B cell (primary cell): Measurements from ENCODE around the gene EN1. TPM values are rescaled to one million over a fixed set of nuclear protein-coding genes. Genes with fewer than 3 reads are reported as not detected.

Source experiments
- ATAC-seq: fragments of 200-7000 bp; cut with Tn5 transposase; one replicate; pipeline ENCODE4 v1.10.0; 2021; ENCODE audit warnings: low read depth, mild to moderate bottlenecking, moderate number of reproducible peaks, moderate library complexity
- CTCF ChIA-PET: fragments of 350-600 bp; sonication (Branson Sonifier 250); formaldehyde crosslinking; loops from one replicate; lab custom pipeline; 2021; ENCODE audit warnings: antibody characterized with exemption, inconsistent platforms; lab: Charles Lee
- POLR2A ChIA-PET: fragments of 350-600 bp; sonication (Branson Sonifier 250); formaldehyde crosslinking; loops from one replicate; lab custom pipeline; 2021; ENCODE audit warnings: antibody characterized with exemption; lab: Charles Lee
- DNase-seq: peaks from one replicate; pipeline ENCODE4 v3.0.0; 2013
- H2AFZ ChIP-seq: 2 replicates; pipeline ENCODE4 v1.6.1; 2012; ENCODE audit warnings: mild to moderate bottlenecking, low read depth, low read length; ENCODE audit not compliant: insufficient read depth, poor library complexity, severe bottlenecking
- H3K27ac ChIP-seq, 2 donors: 1 replicate in 1 of 2; 2 replicates in 1 of 2; pipeline ENCODE4 v1.5.1; 2012 to 2013; ENCODE audit warnings: low read length in 2 of 2, mild to moderate bottlenecking in 2 of 2, moderate library complexity in 1 of 2
- H3K27me3 ChIP-seq, 4 experiments: fragments of 200-600 bp in 1 of 4; sonication (generic) in 1 of 4; replicated peaks in 1 of 4; 1 replicate in 2 of 4; 2 replicates in 2 of 4; pipeline versions ENCODE4 v1.6.1 to v1.7.0; 2013 to 2016; ENCODE audit warnings: low read length in 3 of 4, mild to moderate bottlenecking in 2 of 4, mixed read lengths in 1 of 4, moderate library complexity in 1 of 4; ENCODE audit not compliant: insufficient read depth in 4 of 4, control insufficient read depth in 3 of 4; ENCODE audit errors: control extremely low read depth in 1 of 4
- H3K36me3 ChIP-seq, 2 experiments: replicated peaks in 1 of 2; 1 replicate in 1 of 2; 2 replicates in 1 of 2; pipeline versions ENCODE4 v1.6.1 to v1.7.1; 2013; ENCODE audit warnings: low read length in 1 of 2; ENCODE audit not compliant: insufficient read depth in 2 of 2, control insufficient read depth in 1 of 2; ENCODE audit errors: control extremely low read depth in 1 of 2, extremely low read depth in 1 of 2
- H3K4me1 ChIP-seq, 2 donors: fragments of 200-600 bp in 1 of 2; sonication (generic) in 1 of 2; 1 replicate in 1 of 2; 2 replicates in 1 of 2; pipeline versions ENCODE4 v1.5.1 to v1.6.1; 2013 to 2017; ENCODE audit warnings: low read length in 2 of 2; ENCODE audit not compliant: control insufficient read depth in 2 of 2, insufficient read depth in 2 of 2
- H3K4me2 ChIP-seq: replicated peaks from 2 replicates; pipeline ENCODE3; 2012; ENCODE audit warnings: mild to moderate bottlenecking, low read depth, low read length; ENCODE audit not compliant: poor library complexity, severe bottlenecking
- H3K4me3 ChIP-seq, 5 experiments: fragments of 200-600 bp in 1 of 5; sonication (generic) in 1 of 5; 1 replicate in 3 of 5; 2 replicates in 2 of 5; pipeline versions ENCODE4 v1.5.1 to v1.7.0; 2011 to 2016; ENCODE audit warnings: low read length in 4 of 5, mild to moderate bottlenecking in 4 of 5, low read depth in 2 of 5, control low read depth in 1 of 5, moderate library complexity in 1 of 5; ENCODE audit not compliant: insufficient read depth in 1 of 5; ENCODE audit errors: control extremely low read depth in 1 of 5, extremely low read depth in 1 of 5
- H3K79me2 ChIP-seq: fragments of 200-600 bp; sonication (generic); one replicate; pipeline ENCODE4 v1.6.0; 2016; ENCODE audit warnings: low read length; ENCODE audit not compliant: control insufficient read depth, insufficient read depth
- H3K9ac ChIP-seq: fragments of 200-600 bp; sonication (generic); 2 replicates; pipeline ENCODE4 v1.6.1; 2017; ENCODE audit warnings: mild to moderate bottlenecking, low read length, moderate library complexity
- H3K9me3 ChIP-seq, 3 donors: one replicate each; pipeline versions ENCODE4 v1.6.1 to v1.7.1; 2013; ENCODE audit warnings: low read length in 2 of 3; ENCODE audit not compliant: control insufficient read depth in 2 of 3, insufficient read depth in 1 of 3; ENCODE audit errors: control extremely low read depth in 1 of 3
- H4K20me1 ChIP-seq: 2 replicates; pipeline ENCODE4 v1.6.0; 2012; ENCODE audit warnings: mild to moderate bottlenecking, low read length; ENCODE audit not compliant: insufficient read depth, control insufficient read depth, poor library complexity, severe bottlenecking
- H3K27ac Mint-ChIP-seq: one replicate; pipeline ENCODE4 v1.8.0; 2021; ENCODE audit warnings: mixed read lengths
- H3K27me3 Mint-ChIP-seq: one replicate; pipeline ENCODE4 v1.8.0; 2021; ENCODE audit warnings: mixed read lengths
- H3K4me1 Mint-ChIP-seq: one replicate; pipeline ENCODE4 v1.8.0; 2021; ENCODE audit warnings: mixed read lengths
- H3K4me3 Mint-ChIP-seq: one replicate; pipeline ENCODE4 v1.8.0; 2021; ENCODE audit warnings: mixed read lengths
- H3K9me3 Mint-ChIP-seq: one replicate; pipeline ENCODE4 v1.8.0; 2022; ENCODE audit warnings: mixed read lengths; ENCODE audit not compliant: insufficient read depth
- EZH2 ChIP-seq: IDR thresholded peaks from 2 replicates; pipeline ENCODE4 v1.6.1; 2012; ENCODE audit warnings: borderline replicate concordance, low read depth, mild to moderate bottlenecking, moderate library complexity, low read length; ENCODE audit not compliant: insufficient read depth, poor library complexity, severe bottlenecking
- WGBS: methylation state at CpG from one replicate; pipeline ENCODE4 v1.1.5; 2013; ENCODE audit warnings: missing lambda C conversion rate; ENCODE audit not compliant: insufficient coverage; 5-methylcytosine and 5-hydroxymethylcytosine counted together
- intact Hi-C: fragments of 100-400 bp; cut with micrococcal nuclease; formaldehyde crosslinking; loops from one replicate; pipeline ENCODE4 v1.10.0; 2022
- polyA plus RNA-seq: library from polyadenylated mRNA; depleted of rRNA; stranded (reverse); fragments of >200 nt; gene quantifications from 2 replicates; pipeline ENCODE4 v1.2.3, GENCODE V29; 2012
- total RNA-seq, 2 donors: library from RNA; stranded (reverse); fragments of 120-200 nt in 1 of 2; gene quantifications; 1 replicate in 1 of 2; 2 replicates in 1 of 2; pipeline versions ENCODE4 v1.2.3 to v1.2.4, GENCODE V29; 2013 to 2022
- TF ChIP-seq, protein P1 (sequence below): fragments of 200-600 bp; IDR thresholded peaks from one replicate; pipeline ENCODE4 v1.8.0; 2022; ENCODE audit warnings: antibody characterized with exemption, mild to moderate bottlenecking

Gene EN1
- total and polyA plus RNA-seq, 2 donors (not counting 1 experiment from before 2014, with no cell fraction given) = not detected

DNA sequence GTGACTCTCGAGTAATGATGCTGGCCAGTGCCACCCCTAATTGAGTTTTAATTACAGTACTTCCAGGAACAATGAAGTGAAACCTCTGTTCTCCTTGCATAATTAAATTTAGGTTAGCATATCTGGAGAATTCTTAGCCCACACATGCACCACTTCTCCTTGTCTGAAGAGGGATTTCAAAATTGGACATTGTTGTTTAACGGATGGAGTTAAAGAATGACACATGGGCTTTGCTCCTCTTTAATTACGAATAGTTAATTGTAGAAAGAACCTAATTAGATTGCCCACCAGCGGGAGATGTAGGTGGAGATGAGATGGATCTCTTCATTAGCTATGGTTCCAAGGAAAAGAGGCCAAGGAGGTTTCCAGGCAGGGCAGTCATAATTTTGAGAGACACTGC is 33.1 kb upstream of the EN1 start:
- Histone ChIP-seq H3K27ac (no peak overlapping the region), H3K79me2 (no peaks in the 10 kb centered on the region), H3K9me3 (no peaks in the 10 kb centered on the region), H3K4me1 (peaks cover 5 to 8% of the 10 kb centered on the region in 2 donors), H2AFZ (no peak overlapping the region), H3K4me3 (no peak overlapping the region), H3K36me3 (no peaks in the 10 kb centered on the region), H3K27me3 (peaks cover 0 to 32% (median 6%) of the 10 kb centered on the region in 4 experiments), H3K9ac (no peak overlapping the region), H4K20me1 (no peaks in the 10 kb centered on the region), H3K4me2 (no peak overlapping the region)
- DNase-seq (no peak), ATAC-seq (no peak)
- POLR2A ChIA-PET = no interaction called here
- Mint-ChIP-seq H3K4me1 (peaks cover 8% of the 10 kb centered on the region), H3K9me3 (no peaks in the 10 kb centered on the region), H3K27me3 (peaks cover 46% of the 10 kb centered on the region), H3K4me3 (no peak overlapping the region), H3K27ac (no peak overlapping the region)
- CTCF ChIA-PET = interaction anchor here (1.2 to 3.3 kb wide), 5 partner anchors 9 to 410 kb away, joined by 3 to 29 read pairs (median 9); no protein-coding TSS in a partner anchor
- intact Hi-C loops = no loop called here
- TF ChIP-seq, protein P1, sequence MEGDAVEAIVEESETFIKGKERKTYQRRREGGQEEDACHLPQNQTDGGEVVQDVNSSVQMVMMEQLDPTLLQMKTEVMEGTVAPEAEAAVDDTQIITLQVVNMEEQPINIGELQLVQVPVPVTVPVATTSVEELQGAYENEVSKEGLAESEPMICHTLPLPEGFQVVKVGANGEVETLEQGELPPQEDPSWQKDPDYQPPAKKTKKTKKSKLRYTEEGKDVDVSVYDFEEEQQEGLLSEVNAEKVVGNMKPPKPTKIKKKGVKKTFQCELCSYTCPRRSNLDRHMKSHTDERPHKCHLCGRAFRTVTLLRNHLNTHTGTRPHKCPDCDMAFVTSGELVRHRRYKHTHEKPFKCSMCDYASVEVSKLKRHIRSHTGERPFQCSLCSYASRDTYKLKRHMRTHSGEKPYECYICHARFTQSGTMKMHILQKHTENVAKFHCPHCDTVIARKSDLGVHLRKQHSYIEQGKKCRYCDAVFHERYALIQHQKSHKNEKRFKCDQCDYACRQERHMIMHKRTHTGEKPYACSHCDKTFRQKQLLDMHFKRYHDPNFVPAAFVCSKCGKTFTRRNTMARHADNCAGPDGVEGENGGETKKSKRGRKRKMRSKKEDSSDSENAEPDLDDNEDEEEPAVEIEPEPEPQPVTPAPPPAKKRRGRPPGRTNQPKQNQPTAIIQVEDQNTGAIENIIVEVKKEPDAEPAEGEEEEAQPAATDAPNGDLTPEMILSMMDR = no peak
- WGBS = 73% methylated on average over 3 of the region's 4 CpGs

DNA sequence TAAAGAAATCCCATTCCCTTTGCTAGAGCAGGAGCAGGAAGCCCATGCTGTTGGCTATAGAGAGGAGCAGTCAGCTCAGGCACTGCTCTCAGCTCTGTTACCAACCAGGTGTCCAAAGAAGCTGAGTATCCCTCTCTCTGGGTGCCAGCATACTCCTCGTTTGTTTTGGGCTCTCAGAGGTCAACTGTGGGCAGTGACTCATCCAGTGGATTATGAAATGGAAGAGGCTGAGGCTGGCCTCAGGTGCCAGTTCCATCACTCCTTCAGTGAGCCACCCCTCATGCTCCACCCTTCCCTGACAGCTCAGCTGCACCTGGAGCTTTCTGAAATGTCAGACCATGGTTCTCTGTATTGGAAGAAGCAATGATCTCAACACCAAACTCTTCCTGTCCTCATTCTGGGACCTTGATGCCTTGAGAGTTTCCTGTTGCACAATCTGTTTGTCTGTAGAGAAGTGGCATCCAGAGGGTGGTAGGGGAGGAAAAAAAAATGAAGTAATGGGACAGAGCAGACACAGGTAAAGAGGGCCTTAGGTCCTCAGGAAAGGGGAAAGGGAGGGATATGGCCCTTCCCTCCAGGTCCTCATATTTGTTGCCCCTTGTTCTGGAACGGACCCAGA is 31.2 kb upstream of the EN1 start:
- ChIA-PET CTCF (interaction anchor here (0.7 to 1.1 kb wide), 2 partner anchors 16 to 202 kb away, joined by 3 read pairs; no protein-coding TSS in a partner anchor), POLR2A (no interaction called here)
- no peak overlapping the region for H2AFZ ChIP-seq
- TF ChIP-seq, protein P1 = no peak
- no peak for TF ChIP-seq EZH2
- no peak overlapping the region for H3K27ac Mint-ChIP-seq
- WGBS = 40% methylated on average over 1 of the region's 2 CpGs
- H3K36me3 ChIP-seq = no peaks in the 10 kb centered on the region
- H3K9me3 ChIP-seq = no peaks in the 10 kb centered on the region
- H3K4me1 ChIP-seq = peaks cover 5 to 8% of the 10 kb centered on the region in 2 donors
- H3K27me3 ChIP-seq = peaks cover 0 to 38% (median 6%) of the 10 kb centered on the region in 4 experiments
- no peak overlapping the region for H3K4me3 ChIP-seq
- no peak overlapping the region for H3K4me3 Mint-ChIP-seq
- intact Hi-C loops = no loop called here
- H3K4me2 ChIP-seq = no peak overlapping the region
- no peak overlapping the region for H3K27ac ChIP-seq
- no peak overlapping the region for H3K9ac ChIP-seq
- H3K4me1 Mint-ChIP-seq = peaks cover 8% of the 10 kb centered on the region
- no peak for DNase-seq
- no peaks in the 10 kb centered on the region for H3K9me3 Mint-ChIP-seq
- H3K79me2 ChIP-seq = no peaks in the 10 kb centered on the region
- no peaks in the 10 kb centered on the region for H4K20me1 ChIP-seq
- peaks cover 55% of the 10 kb centered on the region for H3K27me3 Mint-ChIP-seq
- ATAC-seq = no peak
